DOHH2 (cell line): ENCODE results near the gene SHROOM2.

Experiments used
- H3F3A ChIP-seq: fragments of 200-600 bp; sonication (generic), shearing (Covaris generic); 2 replicates; pipeline ENCODE4 v1.6.0; 2016; ENCODE audit warnings: antibody characterized with exemption, mild to moderate bottlenecking; ENCODE audit not compliant: control insufficient read depth, insufficient read depth
- H3K27ac ChIP-seq: fragments of 200-600 bp; sonication (generic); 2 replicates; pipeline ENCODE4 v1.5.1; 2014; ENCODE audit warnings: low read depth, mild to moderate bottlenecking, low read length, moderate library complexity
- H3K27me3 ChIP-seq: fragments of 200-600 bp; sonication (generic); 2 replicates; pipeline ENCODE4 v1.6.1; 2014; ENCODE audit warnings: mild to moderate bottlenecking, low read length, mixed read lengths; ENCODE audit not compliant: control insufficient read depth
- H3K36me3 ChIP-seq: fragments of 200-600 bp; sonication (generic); 2 replicates; pipeline ENCODE4 v1.6.1; 2014; ENCODE audit warnings: mild to moderate bottlenecking, low read length, moderate library complexity, mixed read lengths; ENCODE audit not compliant: control insufficient read depth
- H3K4me1 ChIP-seq: fragments of 200-600 bp; sonication (generic); 2 replicates; pipeline ENCODE4 v1.6.1; 2014; ENCODE audit warnings: mild to moderate bottlenecking, low read length, mixed read lengths; ENCODE audit not compliant: control insufficient read depth
- H3K4me2 ChIP-seq: fragments of 200-600 bp; sonication (generic); 2 replicates; pipeline ENCODE4 v1.6.0; 2014; ENCODE audit warnings: mild to moderate bottlenecking, low read length, moderate library complexity
- H3K4me3 ChIP-seq: fragments of 200-600 bp; sonication (generic); 2 replicates; pipeline ENCODE4 v1.5.1; 2014; ENCODE audit warnings: mild to moderate bottlenecking, low read length, mixed read lengths
- H3K79me2 ChIP-seq: fragments of 200-600 bp; sonication (generic); 2 replicates; pipeline ENCODE4 v1.6.1; 2014; ENCODE audit warnings: mild to moderate bottlenecking, low read length, mixed read lengths; ENCODE audit not compliant: control insufficient read depth
- H3K9me2 ChIP-seq: fragments of 200-600 bp; sonication (generic); replicated peaks from 2 replicates; pipeline ENCODE4 v1.6.1; 2014; ENCODE audit warnings: mild to moderate bottlenecking, low read length, mixed read lengths; ENCODE audit not compliant: control insufficient read depth
- H3K9me3 ChIP-seq: fragments of 200-600 bp; sonication (generic); 2 replicates; pipeline ENCODE4 v1.6.1; 2014; ENCODE audit warnings: antibody characterized with exemption, low read length, mixed read lengths; ENCODE audit not compliant: control insufficient read depth, insufficient read depth
- H4K20me1 ChIP-seq: fragments of 200-600 bp; sonication (generic); 2 replicates; pipeline ENCODE4 v1.6.0; 2014; ENCODE audit warnings: low read depth, mild to moderate bottlenecking, antibody characterized with exemption, low read length, moderate library complexity; ENCODE audit not compliant: control insufficient read depth, insufficient read depth
- EZH2phosphoT487 ChIP-seq: fragments of 200-600 bp; sonication (generic); IDR thresholded peaks from 2 replicates; pipeline ENCODE4 v1.6.1; 2017; ENCODE audit warnings: borderline replicate concordance, mild to moderate bottlenecking, antibody characterized with exemption, low read length, moderate library complexity, mixed read lengths
- TF ChIP-seq, protein P1 (sequence below): fragments of 200-600 bp; sonication (generic); IDR thresholded peaks from one replicate; pipeline ENCODE4 v1.5.1; 2014; ENCODE audit warnings: antibody characterized with exemption, mild to moderate bottlenecking, low read depth, low read length; ENCODE audit not compliant: poor library complexity, severe bottlenecking

The SHROOM2 gene

DNA sequence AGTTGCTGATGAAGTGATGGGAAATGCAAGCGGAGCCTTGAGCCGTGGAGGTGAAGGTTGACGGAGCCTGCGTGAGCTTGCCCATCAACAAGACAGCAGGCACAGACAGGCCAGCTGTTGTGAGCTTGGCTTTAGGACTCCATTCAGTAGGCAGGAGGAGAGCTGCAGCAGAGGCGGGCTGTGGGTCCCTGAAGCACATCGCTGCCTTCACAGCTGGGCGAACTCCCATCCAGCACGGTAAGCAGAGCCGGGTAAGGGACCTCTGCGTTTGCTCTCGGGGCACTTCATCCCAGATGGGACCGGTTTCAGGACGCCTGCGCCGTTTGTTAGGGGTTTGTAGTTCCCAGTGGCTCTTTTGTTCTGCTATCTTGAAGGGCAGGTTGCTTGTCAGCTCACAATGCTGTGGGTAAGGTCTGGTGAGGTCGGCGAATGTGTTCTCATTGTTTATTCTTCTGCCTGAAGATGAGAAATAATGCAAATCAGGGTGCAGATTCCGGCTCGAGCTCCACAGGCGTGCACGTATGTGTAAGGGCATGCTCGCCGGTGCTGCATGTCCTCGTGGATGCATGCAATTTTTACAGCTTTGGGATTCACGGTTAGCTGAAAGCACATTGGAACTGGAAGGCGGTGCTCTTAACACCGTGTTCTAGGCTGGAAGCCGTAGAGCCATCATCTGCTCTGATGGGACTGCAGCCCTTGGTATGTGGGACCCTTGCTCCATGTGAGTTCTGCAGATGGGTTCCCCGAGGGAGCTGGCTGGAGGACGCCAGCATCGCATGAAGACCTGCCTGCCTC, 126.3 kb downstream of the SHROOM2 start:
- no peaks in the 10 kb centered on the region for H3K9me3 ChIP-seq
- H3K27ac ChIP-seq: no peak overlapping the region

DNA sequence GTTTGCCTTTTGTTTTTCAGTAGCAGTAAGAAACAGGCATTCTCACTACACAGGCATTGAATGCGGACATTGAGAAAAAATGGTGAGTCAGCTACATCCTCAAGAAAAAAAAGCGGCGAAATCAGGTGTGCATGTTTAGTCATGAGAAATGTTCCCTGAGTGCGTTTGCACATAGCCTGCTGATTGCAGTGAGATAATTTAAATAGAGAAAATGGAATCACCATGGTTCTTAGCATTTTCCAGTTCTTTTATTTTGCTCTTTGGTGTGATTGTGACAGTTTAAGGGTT, 126.9 kb downstream of the SHROOM2 start:
- Histone ChIP-seq H3K9me3 (no peaks in the 10 kb centered on the region), H3K36me3 (no peaks in the 10 kb centered on the region), H3K27ac (no peak overlapping the region), H3K79me2 (no peaks in the 10 kb centered on the region), H3K4me2 (peak overlapping the region; percentile 60), H3F3A (no peaks in the 10 kb centered on the region), H3K4me3 (peak overlapping the region; percentile 38; the same call in 1 of the 2 replicates), H3K4me1 (peaks cover 12% of the 10 kb centered on the region), H4K20me1 (no peaks in the 10 kb centered on the region), H3K9me2 (no peaks in the 10 kb centered on the region), H3K27me3 (peaks cover 14% of the 10 kb centered on the region)
- TF ChIP-seq, protein P1, sequence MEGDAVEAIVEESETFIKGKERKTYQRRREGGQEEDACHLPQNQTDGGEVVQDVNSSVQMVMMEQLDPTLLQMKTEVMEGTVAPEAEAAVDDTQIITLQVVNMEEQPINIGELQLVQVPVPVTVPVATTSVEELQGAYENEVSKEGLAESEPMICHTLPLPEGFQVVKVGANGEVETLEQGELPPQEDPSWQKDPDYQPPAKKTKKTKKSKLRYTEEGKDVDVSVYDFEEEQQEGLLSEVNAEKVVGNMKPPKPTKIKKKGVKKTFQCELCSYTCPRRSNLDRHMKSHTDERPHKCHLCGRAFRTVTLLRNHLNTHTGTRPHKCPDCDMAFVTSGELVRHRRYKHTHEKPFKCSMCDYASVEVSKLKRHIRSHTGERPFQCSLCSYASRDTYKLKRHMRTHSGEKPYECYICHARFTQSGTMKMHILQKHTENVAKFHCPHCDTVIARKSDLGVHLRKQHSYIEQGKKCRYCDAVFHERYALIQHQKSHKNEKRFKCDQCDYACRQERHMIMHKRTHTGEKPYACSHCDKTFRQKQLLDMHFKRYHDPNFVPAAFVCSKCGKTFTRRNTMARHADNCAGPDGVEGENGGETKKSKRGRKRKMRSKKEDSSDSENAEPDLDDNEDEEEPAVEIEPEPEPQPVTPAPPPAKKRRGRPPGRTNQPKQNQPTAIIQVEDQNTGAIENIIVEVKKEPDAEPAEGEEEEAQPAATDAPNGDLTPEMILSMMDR: no peak
- no peak for TF ChIP-seq EZH2phosphoT487

More for the DNA sequence above, 126.3 kb downstream of the SHROOM2 start:
- Histone ChIP-seq H3K4me2 (peak overlapping the region; percentile 60), H4K20me1 (no peaks in the 10 kb centered on the region), H3K4me3 (peak overlapping the region; percentile 38), H3K27me3 (peaks cover 14% of the 10 kb centered on the region), H3K4me1 (peaks cover 12% of the 10 kb centered on the region), H3K36me3 (no peaks in the 10 kb centered on the region), H3F3A (no peaks in the 10 kb centered on the region), H3K79me2 (no peaks in the 10 kb centered on the region), H3K9me2 (no peaks in the 10 kb centered on the region)
- TF ChIP-seq EZH2phosphoT487: no peak
- TF ChIP-seq, protein P1: no peak

- peaks cover 5% of the 10 kb centered on the region for H3K4me1 ChIP-seq
- H3K79me2 ChIP-seq: no peaks in the 10 kb centered on the region
- H3K9me3 ChIP-seq: no peaks in the 10 kb centered on the region
- H4K20me1 ChIP-seq: no peaks in the 10 kb centered on the region
- H3K27ac ChIP-seq: no peak overlapping the region
- peaks cover 11% of the 10 kb centered on the region for H3K27me3 ChIP-seq
- no peaks in the 10 kb centered on the region for H3K9me2 ChIP-seq
- no peaks in the 10 kb centered on the region for H3K36me3 ChIP-seq
- TF ChIP-seq EZH2phosphoT487: no peak
- TF ChIP-seq, protein P1: no peak
- H3K4me2 ChIP-seq: no peak overlapping the region
- H3K4me3 ChIP-seq: no peak overlapping the region
- H3F3A ChIP-seq: no peaks in the 10 kb centered on the region
These were observed 131.6 kb downstream of the SHROOM2 start for GRCh38 chrX:9917861-9918260.
